ENCODE data around the gene MXRA7.
"Not testable (repeated sequence)": the region's sequence is repeated elsewhere in the genome, so short reads cannot be mapped to it uniquely, and the experiment has no call there.

MXRA7 gene

GRCh38 chr17:76716146-76716838 is 5.5 kb upstream of the MXRA7 start:
- no peak for DNase-seq (ENCODE audit: low read depth, low spot score)

GRCh38 chr17:76715496-76715830 is 4.7 kb upstream of the MXRA7 start:
- DNase-seq (ENCODE audit: low read depth, low spot score): no peak

- DNase-seq (ENCODE audit: low read depth, low spot score): no peak
Observed at GRCh38 chr17:76714822-76715495, 4.2 kb upstream of the MXRA7 start.

- DNase-seq (ENCODE audit: low read depth, low spot score): no peak
Observed at GRCh38 chr17:76714336-76714735, 3.6 kb upstream of the MXRA7 start.

GRCh38 chr17:76713765-76714164 is 3.0 kb upstream of the MXRA7 start:
- no peak for DNase-seq (ENCODE audit: low read depth, low spot score)

- DNase-seq (ENCODE audit: low read depth, low spot score): not testable (repeated sequence)
Observed at GRCh38 chr17:76712321-76712720, 1.6 kb upstream of the MXRA7 start.

- not testable (repeated sequence) for DNase-seq (ENCODE audit: low read depth, low spot score)
Observed at GRCh38 chr17:76709951-76710862, 558 bp downstream of the MXRA7 start.

GRCh38 chr17:76709077-76709950 is 1.5 kb downstream of the MXRA7 start:
- DNase-seq (ENCODE audit: low read depth, low spot score): no peak

GRCh38 chr17:76707985-76708807 is 2.6 kb downstream of the MXRA7 start:
- DNase-seq (ENCODE audit: low read depth, low spot score): no peak

GRCh38 chr17:76706817-76707216 is 3.9 kb downstream of the MXRA7 start:
- no peak for DNase-seq (ENCODE audit: low read depth, low spot score)

- no peak for DNase-seq (ENCODE audit: low read depth, low spot score)
Observed at GRCh38 chr17:76704805-76705204, 6.0 kb downstream of the MXRA7 start.

- DNase-seq (ENCODE audit: low read depth, low spot score): no peak
Observed at GRCh38 chr17:76702941-76703637, 7.7 kb downstream of the MXRA7 start.

- DNase-seq (ENCODE audit: low read depth, low spot score): no peak
Observed at GRCh38 chr17:76702076-76702475, 8.7 kb downstream of the MXRA7 start.

- no peak for DNase-seq (ENCODE audit: low read depth, low spot score)
Observed at GRCh38 chr17:76701471-76701967, 9.2 kb downstream of the MXRA7 start.

GRCh38 chr17:76700617-76701470 is 9.9 kb downstream of the MXRA7 start:
- no peak for DNase-seq (ENCODE audit: low read depth, low spot score)

GRCh38 chr17:76700270-76700616 is 10.5 kb downstream of the MXRA7 start:
- DNase-seq (ENCODE audit: low read depth, low spot score): no peak

- not testable (repeated sequence) for DNase-seq (ENCODE audit: low read depth, low spot score)
Observed at GRCh38 chr17:76698466-76698977, 12.2 kb downstream of the MXRA7 start.

GRCh38 chr17:76697702-76698465 is 12.9 kb downstream of the MXRA7 start:
- DNase-seq (ENCODE audit: low read depth, low spot score): no peak

All from brain pericyte (primary cell).